Measurements from ENCODE around the gene PRKAR1B.

DNA sequence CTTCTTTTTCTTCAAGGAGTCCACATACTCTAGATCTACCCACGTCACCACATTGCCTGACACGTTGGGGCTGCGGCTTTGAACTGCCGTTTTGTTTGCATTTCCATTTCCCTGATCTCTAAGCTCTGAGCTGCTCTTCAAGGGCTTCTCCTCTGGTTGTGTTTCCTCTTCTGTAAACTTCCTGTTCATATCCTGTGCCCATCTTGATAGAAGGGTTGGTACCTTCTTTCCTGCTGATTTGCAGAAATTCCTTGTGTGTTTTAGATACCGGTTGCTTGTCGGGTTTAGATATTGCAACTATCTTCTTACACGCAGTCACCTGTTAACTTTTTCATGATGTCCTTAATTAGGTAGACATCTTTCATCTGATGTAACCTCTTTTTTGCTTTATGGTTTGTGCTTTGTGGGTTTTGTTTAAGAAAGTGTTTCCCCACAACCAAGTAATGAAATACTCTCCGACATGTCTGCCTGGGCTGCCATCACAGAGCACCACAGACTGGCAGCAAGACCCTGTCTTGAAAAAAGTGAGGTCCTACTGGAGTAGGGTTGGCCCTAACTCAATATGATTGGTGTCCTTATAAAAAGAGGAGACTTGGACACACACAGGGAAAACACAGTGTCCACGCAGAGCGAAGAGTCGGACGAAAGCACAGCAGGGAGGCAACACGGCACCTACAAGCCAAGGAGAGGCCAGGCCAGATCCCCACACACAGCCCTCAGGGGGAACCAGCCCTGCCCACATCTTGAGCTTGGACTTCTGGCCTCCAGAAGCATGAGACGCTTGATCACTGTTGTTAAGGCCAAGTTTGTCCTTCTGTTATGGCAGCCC is 108.3 kb downstream of the PRKAR1B start:
- TF ChIP-seq POLR2A (IDR thresholded peaks at IDR 0.05): no peak
- TF ChIP-seq, protein P1, sequence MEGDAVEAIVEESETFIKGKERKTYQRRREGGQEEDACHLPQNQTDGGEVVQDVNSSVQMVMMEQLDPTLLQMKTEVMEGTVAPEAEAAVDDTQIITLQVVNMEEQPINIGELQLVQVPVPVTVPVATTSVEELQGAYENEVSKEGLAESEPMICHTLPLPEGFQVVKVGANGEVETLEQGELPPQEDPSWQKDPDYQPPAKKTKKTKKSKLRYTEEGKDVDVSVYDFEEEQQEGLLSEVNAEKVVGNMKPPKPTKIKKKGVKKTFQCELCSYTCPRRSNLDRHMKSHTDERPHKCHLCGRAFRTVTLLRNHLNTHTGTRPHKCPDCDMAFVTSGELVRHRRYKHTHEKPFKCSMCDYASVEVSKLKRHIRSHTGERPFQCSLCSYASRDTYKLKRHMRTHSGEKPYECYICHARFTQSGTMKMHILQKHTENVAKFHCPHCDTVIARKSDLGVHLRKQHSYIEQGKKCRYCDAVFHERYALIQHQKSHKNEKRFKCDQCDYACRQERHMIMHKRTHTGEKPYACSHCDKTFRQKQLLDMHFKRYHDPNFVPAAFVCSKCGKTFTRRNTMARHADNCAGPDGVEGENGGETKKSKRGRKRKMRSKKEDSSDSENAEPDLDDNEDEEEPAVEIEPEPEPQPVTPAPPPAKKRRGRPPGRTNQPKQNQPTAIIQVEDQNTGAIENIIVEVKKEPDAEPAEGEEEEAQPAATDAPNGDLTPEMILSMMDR (IDR thresholded peaks at IDR 0.05): no peak
